KBM-7 (cell line): ENCODE data around the gene TRIM5.
"Not testable (repeated sequence)": the region's sequence is repeated elsewhere in the genome, so short reads cannot be mapped to it uniquely, and the experiment has no call there.

Source experiments
- DNase-seq: peaks from one replicate; pipeline ENCODE4 v3.0.0-alpha.2; 2015
- in situ Hi-C: fragments of 300-500 bp; cut with MboI; formaldehyde crosslinking; loops from 2 replicates; pipeline ENCODE4 v1.14.3; 2020; ENCODE audit warnings: low sequenced_read_pairs, low pct_unique_long_range_greater_than_20kb, mixed read lengths

TRIM5 gene

DNA sequence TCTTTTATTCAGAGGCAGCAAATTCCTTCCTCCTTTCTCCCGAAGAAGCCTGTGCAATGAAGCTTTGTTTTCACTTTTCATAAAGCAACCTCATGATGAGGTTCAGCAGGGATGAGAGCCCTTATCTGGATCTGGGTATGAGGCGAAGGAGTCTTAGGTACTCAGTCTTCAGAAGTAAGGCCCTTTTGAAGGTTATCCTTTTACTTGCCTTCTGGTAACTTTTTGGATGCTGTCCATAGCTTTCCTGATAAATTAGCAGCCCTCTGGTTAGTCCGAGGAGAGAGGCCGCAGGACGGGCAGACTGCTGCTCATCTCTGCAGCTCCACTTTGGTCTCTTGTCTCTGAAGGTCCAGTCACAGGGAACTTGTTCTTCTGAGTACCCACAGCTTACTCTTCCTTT lies 5.9 kb upstream of the TRIM5 start:
- peak; percentile 53 for DNase-seq
- in situ Hi-C loops: no loop called here

- DNase-seq: peak; percentile 86
- in situ Hi-C loops: no loop called here
Observed at GRCh38 chr11:5690216-5690615, 5.3 kb upstream of the TRIM5 start.

- DNase-seq: peak; percentile 92
- in situ Hi-C loops: no loop called here
Observed at GRCh38 chr11:5689551-5689983, 4.7 kb upstream of the TRIM5 start, which contains the start of gene TRIM22. TSS of gene TRIM22 (plus strand) at chr11:5689790. CDS start at chr11:5696233, 6,443 bp downstream.

DNA sequence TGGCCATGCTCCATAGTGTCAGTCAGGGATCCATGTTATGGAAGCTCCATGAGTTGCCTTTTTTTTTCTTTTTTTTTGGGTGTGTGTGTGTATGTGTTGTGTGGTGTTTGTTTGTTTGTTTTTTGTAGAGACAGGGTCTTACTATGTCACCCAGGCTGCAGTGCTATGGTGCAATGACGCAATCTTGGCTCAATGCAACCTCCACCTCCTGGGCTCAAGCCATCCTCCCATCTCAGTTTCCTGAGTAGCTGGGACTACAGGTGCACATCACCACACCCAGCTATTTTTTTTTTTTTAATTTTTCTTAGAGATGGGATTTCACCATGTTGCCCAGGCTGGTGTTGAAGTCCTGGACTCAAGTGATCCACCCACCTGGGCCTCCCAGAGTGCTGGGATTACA lies 3.6 kb upstream of the TRIM5 start:
- in situ Hi-C loops: no loop called here
- DNase-seq: no peak

- in situ Hi-C loops: no loop called here
- DNase-seq: no peak
Observed at GRCh38 chr11:5686426-5686825, 1.6 kb upstream of the TRIM5 start.

DNA sequence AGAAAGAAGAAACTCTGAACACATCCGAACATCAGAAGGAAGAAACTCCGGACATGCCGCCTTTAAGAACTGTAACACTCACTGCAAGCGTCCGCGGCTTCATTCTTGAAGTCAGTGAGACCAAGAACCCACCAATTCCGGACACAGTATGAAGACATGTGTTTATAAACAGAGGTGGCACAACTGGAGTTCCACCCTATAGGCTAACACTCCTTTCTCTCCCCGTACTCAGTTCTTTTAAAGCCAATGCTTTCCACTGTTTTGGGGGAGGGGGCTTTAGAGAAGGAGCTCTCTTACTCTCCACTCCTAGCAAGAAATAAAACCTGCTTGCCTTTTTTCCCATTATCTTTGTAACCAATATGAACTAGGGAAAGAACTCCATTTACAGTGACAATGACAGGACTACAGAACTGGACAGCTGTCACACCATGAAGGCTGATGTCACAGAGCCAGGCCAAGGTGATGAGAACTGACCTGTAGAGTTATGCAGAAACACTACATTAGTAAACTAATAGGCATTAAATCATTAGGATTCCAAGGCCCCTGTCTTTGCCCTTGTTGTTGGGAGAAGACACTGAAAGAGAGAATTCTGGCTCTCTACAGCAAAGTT lies 733 bp downstream of the TRIM5 start:
- DNase-seq: no peak
- in situ Hi-C loops: no loop called here

DNA sequence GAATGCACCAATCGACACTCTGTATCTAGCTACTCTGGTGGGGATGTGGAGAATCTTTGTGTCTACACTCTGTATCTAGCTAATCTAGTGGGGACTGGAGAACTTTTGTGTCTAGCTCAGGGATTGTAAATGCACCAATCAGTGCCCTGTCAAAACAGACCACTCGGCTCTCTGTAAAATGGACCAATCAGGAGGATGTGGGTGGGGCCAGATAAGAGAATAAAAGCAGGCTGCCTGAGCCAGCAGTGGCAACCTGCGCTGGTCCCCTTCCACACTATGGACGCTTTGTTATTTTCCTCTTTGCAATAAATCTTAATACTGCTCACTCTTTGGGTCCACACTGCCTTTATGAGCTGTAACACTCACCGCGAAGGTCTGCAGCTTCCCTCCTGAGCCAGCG lies 1.3 kb downstream of the TRIM5 start:
- in situ Hi-C loops: not testable (repeated sequence)
- peak; percentile 27 for DNase-seq

- DNase-seq, in situ Hi-C loops: not testable (repeated sequence)
Observed at GRCh38 chr11:5682890-5683441, 1.9 kb downstream of the TRIM5 start.

GRCh38 chr11:5679811-5680210 lies 5.1 kb downstream of the TRIM5 start:
- in situ Hi-C loops: no loop called here
- DNase-seq: no peak

GRCh38 chr11:5674391-5674790 lies 10.5 kb downstream of the TRIM5 start:
- in situ Hi-C loops: no loop called here
- DNase-seq: no peak

- DNase-seq: no peak
- in situ Hi-C loops: no loop called here
Observed at GRCh38 chr11:5671831-5672230, 13.0 kb downstream of the TRIM5 start.

DNA sequence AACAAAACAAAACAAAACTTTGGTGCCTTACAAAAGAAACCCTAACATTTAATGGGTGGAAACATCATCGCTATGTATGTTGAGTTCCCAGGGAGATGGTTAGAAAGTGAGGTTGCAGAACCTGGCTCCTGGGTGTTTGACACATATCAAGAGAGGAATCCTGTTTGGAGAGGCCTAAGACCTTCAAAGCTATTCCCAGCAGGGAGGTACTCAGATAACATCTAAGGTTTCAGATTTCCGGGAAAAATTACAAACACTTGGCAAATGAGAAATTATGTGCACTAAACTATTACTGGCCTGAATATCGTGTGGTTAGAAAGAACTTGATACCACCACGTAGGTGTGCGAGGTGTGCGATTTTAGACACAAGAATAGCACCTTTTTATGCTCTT lies 18.5 kb downstream of the TRIM5 start:
- DNase-seq: no peak
- in situ Hi-C loops: no loop called here

GRCh38 chr11:5665746-5666401 lies 19.0 kb downstream of the TRIM5 start:
- DNase-seq: no peak
- in situ Hi-C loops: no loop called here

DNA sequence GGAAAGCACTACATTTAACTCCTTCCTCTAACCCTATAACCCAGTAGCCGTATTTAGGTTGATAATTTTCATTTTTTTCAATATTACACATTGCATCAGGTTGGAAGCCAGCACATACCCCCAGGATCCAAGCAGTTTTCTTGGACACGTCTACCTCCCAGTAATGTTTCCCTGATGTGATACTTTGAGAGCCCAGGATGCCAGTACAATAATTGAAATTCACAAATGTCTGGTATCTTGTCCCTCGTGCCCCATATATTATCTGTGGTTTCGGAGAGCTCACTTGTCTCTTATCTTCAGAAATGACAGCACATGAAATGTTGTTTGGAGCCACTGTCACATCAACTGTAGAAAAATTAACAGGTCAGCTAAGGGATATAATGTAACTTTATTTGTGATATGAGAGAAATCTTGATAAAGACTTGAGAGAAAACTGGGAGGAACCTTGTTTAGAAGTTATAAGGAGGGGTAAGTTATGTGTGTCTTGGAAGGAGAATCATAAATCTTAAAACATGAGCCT lies 19.8 kb downstream of the TRIM5 start:
- in situ Hi-C loops: no loop called here
- DNase-seq: no peak

DNA sequence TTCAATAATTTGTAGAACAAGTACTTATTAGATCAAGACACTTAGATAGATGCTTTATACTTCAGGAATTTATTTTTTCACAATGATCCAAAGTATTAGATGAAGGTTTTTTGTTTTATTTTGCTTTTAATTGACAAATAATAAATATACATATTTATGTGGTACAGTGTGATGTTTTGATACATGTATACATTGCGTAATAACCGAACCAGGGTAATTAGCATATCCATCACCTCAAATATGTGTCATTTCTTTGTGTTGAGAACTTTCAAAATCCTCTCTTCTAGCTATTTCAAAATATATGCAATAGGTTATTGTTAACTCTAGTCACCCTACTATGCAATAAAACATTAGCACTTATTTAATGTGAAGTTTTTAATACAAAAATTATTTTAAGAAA lies 21.4 kb downstream of the TRIM5 start:
- no peak for DNase-seq
- in situ Hi-C loops: no loop called here

DNA sequence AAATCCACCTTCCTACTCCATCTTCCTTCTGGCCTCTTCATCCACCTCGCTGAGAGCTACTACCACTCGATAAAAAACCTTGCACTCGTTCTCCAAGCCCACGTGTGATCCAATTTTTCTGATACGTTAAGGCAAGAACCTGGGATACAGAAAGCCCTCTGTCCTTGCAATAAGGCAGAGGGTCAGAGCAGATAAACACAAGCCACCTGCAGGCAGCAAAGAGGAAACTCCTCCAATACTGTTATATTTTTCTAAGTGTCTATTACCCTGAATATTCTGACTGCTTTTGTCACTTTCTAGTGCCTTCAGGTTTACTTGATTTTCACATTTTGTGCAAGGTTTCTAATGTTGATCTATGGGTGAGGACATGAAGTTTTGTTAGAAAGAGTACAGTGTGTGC lies 26.6 kb downstream of the TRIM5 start:
- in situ Hi-C loops: no loop called here
- DNase-seq: no peak

DNA sequence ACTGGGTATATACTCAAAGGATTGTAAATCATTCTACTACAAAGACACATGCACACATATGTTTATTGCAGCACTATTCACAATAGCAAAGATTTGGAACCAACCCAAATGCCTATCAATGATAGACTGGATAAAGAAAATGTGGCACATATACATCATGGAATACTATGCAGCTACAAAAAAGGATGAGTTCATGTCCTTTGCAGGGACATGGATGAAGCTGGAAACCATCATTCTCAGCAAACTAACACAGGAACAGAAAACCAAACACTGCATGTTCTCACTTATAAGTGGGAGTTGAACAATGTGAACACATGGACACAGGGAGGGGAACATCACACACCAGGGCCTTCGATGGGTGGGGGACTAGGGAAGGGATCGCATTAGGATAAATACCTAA lies 27.9 kb downstream of the TRIM5 start:
- in situ Hi-C loops, DNase-seq: not testable (repeated sequence)

- in situ Hi-C loops: no loop called here
Observed at GRCh38 chr11:5655474-5655873, 29.4 kb downstream of the TRIM5 start.

DNA sequence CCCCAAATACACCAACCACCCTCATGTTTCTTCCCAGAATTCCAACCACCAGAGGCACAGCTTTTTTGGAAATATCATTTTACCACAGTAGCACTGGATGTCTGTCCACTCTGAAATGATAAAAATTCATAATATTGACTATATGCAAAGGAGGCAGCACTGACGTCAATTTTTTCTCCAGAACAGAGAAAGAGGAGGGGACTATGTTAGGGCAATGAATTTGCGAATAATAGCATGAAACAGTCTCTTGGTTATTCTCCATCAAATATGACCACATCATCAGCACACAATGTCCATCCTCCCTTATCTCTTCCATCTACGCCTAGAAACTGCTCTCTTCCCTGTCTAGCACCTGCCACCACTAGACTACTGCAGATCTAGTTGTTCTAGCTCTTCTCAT lies 38.7 kb downstream of the TRIM5 start:
- in situ Hi-C loops: no loop called here
- no peak for DNase-seq

More at GRCh38 chr11:5655474-5655873, 29.4 kb downstream of the TRIM5 start:
- DNase-seq: no peak

DNA sequence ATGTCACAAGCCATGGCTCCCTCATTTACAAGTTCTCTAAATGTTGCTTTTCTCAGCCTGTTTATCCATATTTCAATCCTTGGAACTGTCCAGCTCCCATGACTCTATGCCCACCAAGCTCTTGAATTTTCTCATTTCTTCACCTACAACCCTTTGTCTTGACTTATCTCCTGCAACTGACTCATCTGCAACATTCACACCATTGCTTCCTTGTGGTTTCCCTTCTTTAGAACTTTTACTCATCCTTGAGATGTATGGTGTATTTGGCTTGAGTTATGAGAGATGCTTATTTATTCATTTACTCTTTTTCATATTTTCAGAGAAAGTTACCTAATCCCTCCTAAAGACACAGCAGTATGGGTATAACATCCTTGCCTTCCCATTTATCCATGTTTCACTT lies 41.3 kb downstream of the TRIM5 start:
- DNase-seq: no peak
- in situ Hi-C loops: no loop called here
